Measurements from ENCODE around the gene CPHXL2. TPM values are rescaled to one million over a fixed set of nuclear protein-coding genes. Genes with fewer than 3 reads are reported as not detected.

The CPHXL2 gene
- total RNA-seq (2014; rRNA removed): not detected in 2 replicates
- Bru-seq, nascent RNA: percentile 5 among the genes with signal in this experiment
- BruChase-seq, experiment 1, labeled RNA remaining after a 6-hour chase: not detected
- BruChase-seq, experiment 2, labeled RNA remaining after a 2-hour chase: not detected
- long read RNA-seq, partial matches to known transcripts: 0 of 2 reads
- long read RNA-seq, other reads (novel, unspliced or antisense): 2 of 2 reads

DNA sequence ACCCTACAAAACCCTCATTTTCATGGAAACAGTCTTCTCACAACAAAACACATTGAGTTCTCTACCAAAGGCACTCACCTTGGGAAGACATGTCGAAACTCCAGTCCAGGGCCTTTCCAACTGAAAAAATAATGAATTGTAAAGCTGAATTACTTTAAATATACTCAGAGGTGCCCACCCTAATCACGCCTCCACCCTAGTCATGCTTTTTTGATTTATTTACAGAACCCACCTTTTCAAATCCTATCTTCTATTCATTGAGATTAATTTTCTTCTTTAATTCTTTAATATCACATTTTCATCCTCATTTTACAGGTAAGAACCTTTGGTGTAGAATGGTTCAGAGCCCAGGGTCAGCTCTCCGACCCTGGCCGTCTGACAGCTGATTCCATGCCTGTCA lies at the start of gene CPHXL2:
CPHXL2 (minus strand) TSS at position 101 of the 400 bp plus-strand sequence; CDS start at position 91, 10 bp downstream.
- Histone ChIP-seq H3K9me2 (replicated peaks; ENCODE audit: low read length) (no peaks in the 10 kb centered on the region), H3K9ac (ENCODE audit: low read length) (no peak within 1 kb of the TSS), H3K4me1 (ENCODE audit: insufficient read depth, low read length) (no peaks in the 10 kb centered on the region), H3K4me3 (ENCODE audit: low read length) (no peak within 1 kb of the TSS), H3F3A (ENCODE audit: low read length, unreplicated experiment) (no peaks in the 10 kb centered on the region), H3K4me2 (ENCODE audit: low read length) (no peak within 1 kb of the TSS), H3K36me3 (ENCODE audit: low read depth, low read length) (no peaks in the 10 kb centered on the region), H2AFZ (ENCODE audit: low read length) (no peak within 1 kb of the TSS), H4K20me1 (ENCODE audit: low read length) (no peaks in the 10 kb centered on the region), H3K9me3 (ENCODE audit: low read length) (no peaks in the 10 kb centered on the region), H3K27me3 (ENCODE audit: low read length) (no peaks in the 10 kb centered on the region), H3K27ac (ENCODE audit: low read length) (no peak within 1 kb of the TSS), H3K79me2 (ENCODE audit: low read length) (no peaks in the 10 kb centered on the region)
- TF ChIP-seq EZH2phosphoT487 (IDR thresholded peaks at IDR 0.05; ENCODE audit: borderline replicate concordance, low read length): no peak
- CTCF ChIA-PET: no interaction called here
- POLR2A ChIA-PET (ENCODE audit: unreplicated experiment): no interaction called here
- ATAC-seq: no peak
- no peak for DNase-seq
- BruUV-seq (replicated peaks): no TSS peak
- intact Hi-C loops (cut with micrococcal nuclease): no loop called here

DNA sequence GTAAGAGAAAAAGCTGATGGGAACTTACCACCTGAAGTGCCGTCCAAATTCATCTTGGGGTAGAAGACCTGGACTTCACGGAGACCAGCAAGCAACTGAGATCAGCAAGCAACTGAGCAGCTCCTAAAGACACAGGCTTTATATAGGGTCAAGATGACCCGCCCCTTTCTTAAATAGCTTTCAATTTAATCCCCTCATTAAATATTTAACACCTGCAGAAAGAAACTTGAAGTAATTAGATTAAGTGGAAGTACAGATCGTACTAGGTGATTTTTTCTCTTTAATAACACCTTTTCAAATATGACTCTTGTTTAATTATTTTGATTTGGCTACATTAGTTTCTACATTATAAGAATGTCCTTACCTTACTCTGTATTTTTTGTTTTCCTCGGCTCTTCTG lies 49.6 kb upstream of the CPHXL2 start, which contains the start of gene CPHXL:
CPHXL (minus strand) TSS at position 101 of the 400 bp plus-strand sequence; CDS start at position 53, 48 bp downstream.
- H3K4me1 ChIP-seq (ENCODE audit: insufficient read depth, low read length): no peaks in the 10 kb centered on the region
- ATAC-seq (no peak), DNase-seq (no peak)
- H3K9me2 ChIP-seq (replicated peaks; ENCODE audit: low read length): no peaks in the 10 kb centered on the region
- H3K79me2 ChIP-seq (ENCODE audit: low read length): no peaks in the 10 kb centered on the region
- H3K27ac ChIP-seq (ENCODE audit: low read length): no peak within 1 kb of the TSS
- no peak within 1 kb of the TSS for H2AFZ ChIP-seq (ENCODE audit: low read length)
- ChIA-PET POLR2A (ENCODE audit: unreplicated experiment) (no interaction called here), CTCF (no interaction called here)
- no TSS peak for BruUV-seq (replicated peaks)
- H4K20me1 ChIP-seq (ENCODE audit: low read length): no peaks in the 10 kb centered on the region
- intact Hi-C loops (cut with micrococcal nuclease): no loop called here
- H3K4me2 ChIP-seq (ENCODE audit: low read length): no peak within 1 kb of the TSS
- H3K9me3 ChIP-seq (ENCODE audit: low read length): no peaks in the 10 kb centered on the region
- TF ChIP-seq EZH2phosphoT487 (IDR thresholded peaks at IDR 0.05; ENCODE audit: borderline replicate concordance, low read length): no peak
- TF ChIP-seq, protein P1, sequence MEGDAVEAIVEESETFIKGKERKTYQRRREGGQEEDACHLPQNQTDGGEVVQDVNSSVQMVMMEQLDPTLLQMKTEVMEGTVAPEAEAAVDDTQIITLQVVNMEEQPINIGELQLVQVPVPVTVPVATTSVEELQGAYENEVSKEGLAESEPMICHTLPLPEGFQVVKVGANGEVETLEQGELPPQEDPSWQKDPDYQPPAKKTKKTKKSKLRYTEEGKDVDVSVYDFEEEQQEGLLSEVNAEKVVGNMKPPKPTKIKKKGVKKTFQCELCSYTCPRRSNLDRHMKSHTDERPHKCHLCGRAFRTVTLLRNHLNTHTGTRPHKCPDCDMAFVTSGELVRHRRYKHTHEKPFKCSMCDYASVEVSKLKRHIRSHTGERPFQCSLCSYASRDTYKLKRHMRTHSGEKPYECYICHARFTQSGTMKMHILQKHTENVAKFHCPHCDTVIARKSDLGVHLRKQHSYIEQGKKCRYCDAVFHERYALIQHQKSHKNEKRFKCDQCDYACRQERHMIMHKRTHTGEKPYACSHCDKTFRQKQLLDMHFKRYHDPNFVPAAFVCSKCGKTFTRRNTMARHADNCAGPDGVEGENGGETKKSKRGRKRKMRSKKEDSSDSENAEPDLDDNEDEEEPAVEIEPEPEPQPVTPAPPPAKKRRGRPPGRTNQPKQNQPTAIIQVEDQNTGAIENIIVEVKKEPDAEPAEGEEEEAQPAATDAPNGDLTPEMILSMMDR (conservative IDR thresholded peaks at IDR 0.05; ENCODE audit: low read depth, low read length): no peak
- no peak for TF ChIP-seq EZH2 (IDR thresholded peaks at IDR 0.05; ENCODE audit: low read length, unreplicated experiment)
- no peaks in the 10 kb centered on the region for H3F3A ChIP-seq (ENCODE audit: low read length, unreplicated experiment)
- H3K27me3 ChIP-seq (ENCODE audit: low read length): no peaks in the 10 kb centered on the region
- H3K4me3 ChIP-seq (ENCODE audit: low read length): no peak within 1 kb of the TSS
- H3K9ac ChIP-seq (ENCODE audit: low read length): no peak within 1 kb of the TSS
- no peaks in the 10 kb centered on the region for H3K36me3 ChIP-seq (ENCODE audit: low read depth, low read length)

DNA sequence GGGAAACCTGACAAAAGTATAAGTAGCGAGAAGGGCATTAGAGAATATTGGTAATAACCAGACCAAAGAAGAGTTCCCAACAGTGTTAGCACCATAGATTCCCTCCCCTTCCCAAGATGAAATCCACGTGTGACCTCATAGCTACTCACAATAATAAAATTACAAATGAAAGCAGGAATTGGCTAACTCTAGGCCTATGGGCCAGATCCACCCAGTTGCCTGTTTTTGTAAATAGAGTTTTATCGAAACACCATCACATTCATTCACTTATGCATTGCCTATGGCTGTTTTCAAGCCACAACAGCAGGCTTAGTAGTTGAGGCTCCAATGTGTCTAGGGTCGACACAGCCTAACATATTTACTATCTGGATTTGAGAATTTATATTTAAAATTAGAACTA lies 41.6 kb upstream of the CPHXL2 start:
- H3F3A ChIP-seq (ENCODE audit: low read length, unreplicated experiment): no peaks in the 10 kb centered on the region
- no peaks in the 10 kb centered on the region for H3K36me3 ChIP-seq (ENCODE audit: low read depth, low read length)
- no peak overlapping the region for H2AFZ ChIP-seq (ENCODE audit: low read length)
- H3K27ac ChIP-seq (ENCODE audit: low read length): no peak overlapping the region
- TF ChIP-seq EZH2phosphoT487 (IDR thresholded peaks at IDR 0.05; ENCODE audit: borderline replicate concordance, low read length): no peak
- TF ChIP-seq, protein P1 (conservative IDR thresholded peaks at IDR 0.05; ENCODE audit: low read depth, low read length): no peak
- TF ChIP-seq EZH2 (IDR thresholded peaks at IDR 0.05; ENCODE audit: low read length, unreplicated experiment): no peak
- H3K79me2 ChIP-seq (ENCODE audit: low read length): no peaks in the 10 kb centered on the region
- H3K9ac ChIP-seq (ENCODE audit: low read length): no peak overlapping the region
- H3K9me2 ChIP-seq (replicated peaks; ENCODE audit: low read length): no peaks in the 10 kb centered on the region
- H3K4me2 ChIP-seq (ENCODE audit: low read length): no peak overlapping the region
- H3K27me3 ChIP-seq (ENCODE audit: low read length): no peaks in the 10 kb centered on the region
- BruUV-seq (replicated peaks): no TSS peak
- ATAC-seq (no peak), DNase-seq (no peak)
- CTCF ChIA-PET: no interaction called here
- no peaks in the 10 kb centered on the region for H4K20me1 ChIP-seq (ENCODE audit: low read length)
- no peak overlapping the region for H3K4me3 ChIP-seq (ENCODE audit: low read length)
- H3K9me3 ChIP-seq (ENCODE audit: low read length): no peaks in the 10 kb centered on the region
- H3K4me1 ChIP-seq (ENCODE audit: insufficient read depth, low read length): no peaks in the 10 kb centered on the region
- intact Hi-C loops (cut with micrococcal nuclease): no loop called here
- POLR2A ChIA-PET (ENCODE audit: unreplicated experiment): no interaction called here
